ENCODE results near the gene MIEF1.
"Not testable (repeated sequence)": the region's sequence is repeated elsewhere in the genome, so short reads cannot be mapped to it uniquely, and the experiment has no call there.

Gene MIEF1

DNA sequence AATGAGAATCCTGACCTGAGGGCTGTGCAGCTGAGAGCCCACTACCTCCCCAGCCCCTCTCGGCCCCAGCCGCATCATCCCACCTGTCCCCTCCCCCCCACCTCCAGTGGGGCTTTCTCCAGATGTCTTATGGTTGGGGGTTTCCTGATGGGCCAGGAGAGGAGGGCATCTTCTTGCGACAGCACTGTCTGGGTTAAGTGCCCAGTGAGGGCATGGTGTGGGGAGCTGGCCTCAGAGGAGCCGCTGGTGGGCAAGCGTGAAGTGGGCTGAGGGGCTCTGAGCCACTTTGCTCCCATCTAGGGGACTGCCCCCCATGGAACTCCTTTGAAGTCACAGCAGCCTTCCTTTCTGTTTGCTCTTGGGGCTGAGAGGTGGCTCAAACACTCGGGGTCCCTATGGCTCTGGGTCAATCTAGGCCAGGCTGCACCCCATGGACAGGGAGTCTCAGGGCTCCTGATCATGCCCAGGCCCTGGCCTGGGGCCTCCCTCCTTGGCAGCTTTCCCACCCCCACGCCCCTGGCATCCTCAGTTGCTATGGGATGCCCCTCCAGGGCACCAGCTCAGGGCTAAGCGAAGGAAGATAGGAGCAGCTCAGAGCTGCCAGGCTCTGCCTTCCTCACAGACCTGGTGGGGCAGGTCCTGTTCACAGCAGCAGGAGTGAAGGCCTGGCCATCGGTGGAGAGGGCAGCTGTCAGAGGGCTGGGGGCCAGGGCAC lies 11.0 kb upstream of the MIEF1 start:
- DNase-seq: no peak

DNA sequence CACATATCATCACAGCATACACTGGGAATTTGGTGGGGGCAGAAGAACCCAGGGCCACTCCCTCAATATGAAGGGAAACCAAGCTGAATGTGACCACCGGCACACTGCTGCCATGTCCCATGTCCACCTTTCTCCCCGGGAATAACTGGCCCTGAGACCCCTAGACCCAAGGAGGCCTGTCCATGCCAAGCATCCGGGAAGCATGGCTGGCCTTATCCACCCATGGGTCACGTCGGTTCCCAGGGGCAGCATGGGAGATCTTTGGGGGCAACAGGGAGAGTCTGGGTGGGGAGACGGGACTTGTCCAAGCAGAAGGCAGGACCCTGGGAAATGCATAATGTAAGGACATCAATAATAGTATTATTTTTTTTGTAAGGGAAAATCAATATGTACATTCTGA lies 10.4 kb upstream of the MIEF1 start:
- no peak for DNase-seq

DNA sequence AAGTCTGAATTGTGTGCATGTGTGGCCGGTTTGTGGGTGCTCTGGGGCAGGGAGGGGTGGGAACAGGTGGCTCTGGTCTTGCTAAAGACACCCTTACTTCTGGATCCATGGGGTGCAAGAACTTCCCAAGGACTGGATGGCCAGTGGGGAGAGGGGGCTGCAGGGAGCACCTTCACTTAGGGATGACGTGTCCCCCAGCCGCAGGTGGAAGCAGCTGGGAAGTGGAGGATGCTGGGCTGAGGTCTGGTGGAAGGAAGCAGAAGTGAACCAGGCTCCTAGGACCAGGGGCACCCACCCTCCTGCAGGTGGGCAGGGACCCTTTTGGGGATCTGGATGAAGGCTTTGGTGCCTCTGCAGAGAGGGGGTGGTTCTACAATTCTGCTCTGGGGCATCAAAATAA lies 9.9 kb upstream of the MIEF1 start:
- no peak for DNase-seq

DNA sequence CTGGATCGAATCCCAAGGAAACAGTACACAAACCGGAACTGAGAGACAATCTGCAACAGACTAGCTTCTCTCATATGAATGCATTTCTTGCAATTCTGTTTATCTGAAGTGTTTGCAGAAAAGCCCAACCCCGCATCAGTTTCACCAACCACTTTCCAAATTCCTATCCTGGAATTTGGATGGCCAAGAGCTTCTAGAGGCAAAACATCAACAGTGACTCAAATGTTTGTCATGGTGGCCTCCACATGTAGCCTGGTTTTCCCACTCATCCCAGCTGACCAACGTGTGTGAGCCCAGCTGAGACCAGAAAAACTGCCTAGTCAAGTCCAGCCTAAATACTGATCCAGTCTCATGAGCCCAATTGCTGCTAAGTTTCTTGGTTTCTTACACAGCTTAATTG lies 8.3 kb upstream of the MIEF1 start:
- DNase-seq: no peak

DNA sequence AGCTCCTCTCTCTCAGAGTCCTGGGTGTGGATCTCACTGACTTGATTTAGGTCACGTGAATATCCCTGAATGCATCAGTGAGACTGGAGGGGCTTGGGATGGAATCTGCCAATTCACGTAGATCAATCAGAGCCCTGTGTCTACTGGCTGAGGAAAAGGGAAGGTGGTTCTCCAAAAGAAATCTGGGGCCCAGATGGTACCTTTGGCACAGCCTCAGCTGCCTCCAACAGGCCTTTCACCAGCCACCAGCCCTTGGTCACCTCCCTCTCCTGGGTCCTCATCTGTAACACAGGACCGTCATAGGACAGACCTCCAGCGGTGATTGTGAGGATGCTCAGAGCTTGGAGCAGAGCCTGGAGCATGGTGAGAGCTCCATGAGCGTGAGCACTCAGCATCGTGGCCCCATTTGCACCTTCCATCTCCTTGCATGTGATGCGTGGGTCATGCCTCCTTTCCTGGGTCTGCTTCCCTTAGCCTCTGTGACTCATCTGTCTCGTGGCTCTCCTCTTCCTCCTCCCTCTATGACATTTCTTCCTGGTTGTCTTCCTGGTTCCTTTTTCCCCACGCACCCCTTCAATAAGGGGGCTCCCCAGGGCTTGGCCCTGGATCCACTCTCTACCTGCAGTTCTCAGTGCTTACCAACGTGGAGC lies 7.5 kb upstream of the MIEF1 start:
- no peak for DNase-seq

DNA sequence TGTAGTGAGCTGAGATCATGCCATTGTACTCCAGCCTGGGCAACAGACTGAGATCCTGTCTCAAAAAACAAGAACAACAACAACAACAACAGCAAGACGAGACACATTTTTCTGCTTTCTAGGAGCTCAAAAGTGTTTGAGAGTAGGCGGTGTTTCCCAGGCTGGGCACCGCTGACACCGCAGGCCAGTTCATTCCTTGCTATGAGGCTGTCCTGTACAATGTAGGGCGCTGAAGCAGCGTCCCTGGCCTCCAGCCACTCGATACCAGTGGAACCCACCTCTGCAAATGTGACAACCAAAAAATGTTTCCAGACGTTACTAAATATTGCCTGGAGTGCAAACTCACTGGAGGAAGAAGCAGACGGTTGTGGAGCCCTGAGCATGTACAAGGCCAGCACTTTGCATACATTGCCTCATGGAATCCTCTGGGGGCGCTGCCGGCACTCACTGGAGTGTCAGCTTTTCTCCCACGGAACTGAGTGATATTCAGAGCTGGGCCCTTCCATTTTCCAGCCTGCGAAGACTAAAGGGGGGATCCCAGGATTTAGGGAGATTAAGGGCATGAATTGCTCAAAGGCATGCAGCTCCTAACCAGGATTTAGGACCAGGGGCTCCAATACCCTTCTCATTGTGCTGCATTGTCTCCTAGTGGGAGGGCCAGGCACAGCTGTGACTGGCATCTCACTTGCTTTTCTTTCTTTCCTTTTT lies 5.8 kb upstream of the MIEF1 start:
- peak; percentile 33 for DNase-seq

DNA sequence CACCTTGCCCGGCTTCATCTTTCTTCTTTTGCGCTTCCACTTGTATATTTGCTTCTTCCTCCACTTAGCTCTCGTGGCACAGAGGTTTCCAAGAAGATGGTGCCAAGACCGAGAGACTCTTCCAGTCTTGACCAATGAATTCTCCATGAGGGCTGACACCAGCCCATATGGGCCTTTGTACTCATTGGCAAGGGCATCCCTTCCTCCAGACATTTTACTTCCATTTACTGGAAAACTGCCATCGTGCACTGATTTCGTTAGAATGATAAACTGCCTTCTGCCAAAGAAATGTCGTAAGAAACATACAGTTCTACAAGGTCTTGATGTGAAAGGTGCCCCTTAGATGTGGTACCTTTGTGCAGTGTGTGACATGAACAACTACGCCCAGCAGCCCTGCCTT lies 4.7 kb upstream of the MIEF1 start:
- no peak for DNase-seq

DNA sequence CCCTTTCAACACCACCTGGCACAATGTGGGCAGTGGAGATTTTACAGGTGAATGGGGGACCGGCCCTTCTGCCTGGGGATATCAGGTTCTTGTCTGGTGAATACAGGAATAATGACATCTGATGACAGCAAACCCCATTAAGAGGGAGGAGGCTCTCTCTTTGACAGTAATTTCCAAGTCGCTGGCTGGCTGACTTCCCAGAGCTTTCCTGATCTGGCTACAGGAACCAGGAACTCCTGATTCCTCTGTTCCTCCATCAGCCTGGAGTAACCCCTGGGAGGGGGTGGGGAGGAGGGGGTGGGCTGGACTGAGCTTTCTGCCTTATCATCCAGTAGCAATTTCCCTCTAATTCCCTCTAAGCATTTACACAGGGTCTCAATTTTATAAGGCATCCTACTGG lies 3.7 kb upstream of the MIEF1 start:
- DNase-seq: no peak

DNA sequence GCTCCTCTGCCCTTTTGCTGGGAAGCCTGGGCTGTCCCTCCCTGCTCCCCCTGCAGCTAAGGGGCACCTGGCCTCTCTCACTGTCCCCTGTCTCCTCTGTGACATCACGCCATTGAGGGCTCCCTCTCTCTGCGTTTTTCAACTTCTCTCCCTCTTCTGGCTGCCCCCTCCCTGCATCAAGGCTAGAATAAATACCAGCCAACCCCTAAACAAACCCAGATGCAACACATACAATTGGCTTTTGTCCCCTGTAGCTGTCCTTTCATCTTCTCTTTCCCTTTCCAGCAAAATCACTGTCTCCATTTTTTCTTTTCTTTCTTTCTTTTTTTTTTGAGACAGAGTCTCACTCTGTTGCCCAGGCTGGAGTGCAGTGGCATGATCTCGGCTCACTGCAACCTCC lies 3.3 kb upstream of the MIEF1 start:
- no peak for DNase-seq

DNA sequence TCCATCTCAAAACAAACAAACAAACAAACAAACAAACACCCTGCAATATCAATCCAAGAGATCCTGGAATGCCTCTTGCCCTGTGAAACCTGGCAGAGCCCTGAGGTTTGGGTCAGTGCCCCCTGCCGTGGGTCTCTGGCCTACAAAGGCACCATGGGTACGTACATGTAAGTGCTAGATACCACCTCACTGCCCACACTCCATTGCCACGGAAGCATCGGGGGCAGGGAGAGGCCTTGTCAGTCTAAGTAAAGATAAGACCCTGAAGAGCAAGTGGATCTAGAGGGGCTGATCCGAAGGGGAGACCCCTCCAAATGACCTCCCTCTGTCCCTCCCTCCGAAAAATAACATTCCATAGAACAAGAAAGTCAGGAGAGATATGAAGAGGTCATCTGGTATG lies 2.0 kb upstream of the MIEF1 start:
- DNase-seq: no peak

DNA sequence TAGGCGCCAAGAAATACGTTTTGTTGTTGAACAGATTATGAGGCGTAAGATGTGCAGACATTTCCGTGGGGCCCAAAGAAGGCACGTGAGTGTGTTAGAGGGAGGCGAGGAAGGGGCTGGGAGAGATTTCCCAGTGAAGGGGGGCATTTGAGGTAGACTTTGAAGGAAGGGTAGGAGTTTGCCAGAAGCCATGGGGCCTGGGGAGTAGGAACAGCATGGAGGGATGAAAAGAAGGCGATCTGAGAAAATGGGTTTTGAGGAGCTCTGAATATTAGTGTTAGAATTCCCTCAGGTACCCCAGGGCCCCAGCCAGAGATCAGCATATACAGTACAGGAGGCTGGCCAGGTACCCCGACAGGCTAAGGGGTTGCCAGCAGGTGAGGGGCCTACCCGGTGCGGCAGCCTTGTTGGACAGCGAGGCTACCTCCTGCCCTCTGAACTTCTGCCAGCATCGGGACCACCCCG lies 414 bp upstream of the MIEF1 start:
- DNase-seq: no peak

DNA sequence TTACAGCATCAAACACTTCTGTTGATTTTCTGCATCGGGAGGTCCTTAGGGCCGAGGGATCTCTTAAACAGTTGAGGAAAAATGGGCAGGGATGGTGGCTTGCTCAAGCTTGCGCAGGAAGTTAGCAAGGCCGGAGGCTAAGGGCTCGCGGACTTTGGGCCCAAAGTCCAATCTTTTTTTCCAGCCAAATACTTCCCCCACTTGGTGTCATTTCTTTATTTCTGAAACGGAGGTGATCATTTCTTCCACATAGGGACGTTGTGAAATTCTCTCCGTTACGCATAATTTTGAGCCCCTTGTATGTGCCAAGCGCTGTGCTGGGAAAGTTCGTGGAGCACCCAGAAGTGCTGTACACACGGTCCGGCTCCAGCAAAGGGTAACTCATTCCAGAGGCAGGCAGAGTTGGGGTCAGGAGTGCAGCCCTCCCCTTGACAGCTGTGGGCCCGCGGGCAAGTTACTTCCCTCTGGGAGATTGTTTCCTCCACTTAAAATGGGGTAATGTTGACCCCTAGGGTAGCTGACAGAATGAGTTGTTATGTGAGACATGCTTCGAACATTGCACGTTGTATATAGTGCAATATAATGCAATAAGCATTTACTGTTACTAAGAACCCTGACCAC lies 809 bp downstream of the MIEF1 start:
- no peak for DNase-seq

DNA sequence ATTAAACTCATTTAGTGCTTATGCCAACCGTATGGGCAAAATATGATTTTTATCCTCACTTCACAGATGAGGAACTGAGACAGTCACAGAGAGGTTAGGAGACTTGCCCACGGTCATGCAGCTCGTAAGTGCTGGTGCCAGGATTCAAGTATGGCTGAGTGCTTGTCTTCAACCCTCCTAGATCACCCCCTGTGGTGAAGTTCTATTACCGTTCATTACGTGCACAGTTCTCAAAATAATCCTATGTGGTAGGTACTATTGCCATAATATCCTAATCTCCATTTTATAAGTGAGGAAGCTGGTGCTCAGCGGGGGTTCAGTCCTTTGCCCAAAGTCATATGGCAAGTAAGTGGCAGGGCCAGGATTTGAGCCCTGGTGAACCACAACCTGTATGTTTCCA lies 1.5 kb downstream of the MIEF1 start:
- DNase-seq: no peak

DNA sequence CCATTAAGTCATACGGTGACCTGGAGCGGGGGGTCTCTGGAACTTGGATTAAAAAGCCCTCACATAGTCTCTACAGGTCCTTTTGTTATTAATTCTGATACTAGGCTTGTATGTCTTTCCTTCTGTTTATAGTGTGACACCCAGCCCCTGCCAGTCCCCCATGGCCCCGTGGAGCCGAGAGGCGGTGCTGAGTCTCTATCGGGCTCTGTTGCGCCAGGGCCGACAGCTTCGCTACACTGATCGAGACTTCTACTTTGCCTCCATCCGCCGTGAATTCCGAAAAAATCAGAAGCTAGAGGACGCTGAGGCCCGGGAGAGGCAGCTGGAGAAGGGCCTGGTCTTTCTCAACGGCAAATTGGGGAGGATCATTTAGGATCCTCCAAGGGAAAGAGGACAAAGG lies 2.0 kb downstream of the MIEF1 start:
- no peak for DNase-seq

DNA sequence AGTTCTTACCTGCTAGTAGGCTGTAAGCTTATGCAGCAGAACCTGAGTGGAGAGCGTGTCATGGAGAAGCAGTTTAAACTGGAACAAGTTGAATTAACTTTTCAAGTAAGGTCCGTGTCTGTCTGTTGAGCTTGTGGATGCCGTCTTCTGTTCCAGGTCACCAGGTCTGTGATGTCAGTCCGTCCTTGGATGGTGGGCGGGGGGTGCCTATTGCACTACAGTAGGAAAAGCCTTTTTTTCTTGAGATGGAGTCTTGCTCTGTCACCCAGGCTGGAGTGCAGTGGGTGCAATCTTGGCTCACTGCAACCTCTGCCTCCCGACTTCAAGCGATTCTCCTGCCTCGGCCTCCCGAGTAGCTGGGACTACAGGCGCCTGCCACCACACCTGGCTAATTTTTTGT lies 4.9 kb downstream of the MIEF1 start:
- DNase-seq: not testable (repeated sequence)

DNA sequence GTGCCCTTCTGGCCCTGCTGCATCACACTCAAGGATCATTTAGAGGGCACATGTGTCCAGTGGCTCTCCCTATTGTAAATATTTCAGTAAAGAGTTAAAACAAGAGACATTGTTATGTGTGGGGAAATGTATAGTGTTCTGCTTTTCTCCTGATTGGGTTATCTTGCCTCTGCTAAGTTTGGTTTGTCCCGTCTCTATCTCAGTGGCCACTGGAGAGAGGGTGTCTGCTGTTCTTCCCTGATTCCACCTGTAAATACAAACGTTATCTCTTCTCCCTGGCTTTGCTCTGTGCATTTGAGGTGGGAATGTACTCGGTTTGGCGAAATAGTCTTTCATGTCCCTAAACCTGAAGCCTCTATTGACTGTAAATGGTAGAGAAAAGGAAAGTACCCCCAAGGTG lies 6.3 kb downstream of the MIEF1 start:
- DNase-seq: no peak

DNA sequence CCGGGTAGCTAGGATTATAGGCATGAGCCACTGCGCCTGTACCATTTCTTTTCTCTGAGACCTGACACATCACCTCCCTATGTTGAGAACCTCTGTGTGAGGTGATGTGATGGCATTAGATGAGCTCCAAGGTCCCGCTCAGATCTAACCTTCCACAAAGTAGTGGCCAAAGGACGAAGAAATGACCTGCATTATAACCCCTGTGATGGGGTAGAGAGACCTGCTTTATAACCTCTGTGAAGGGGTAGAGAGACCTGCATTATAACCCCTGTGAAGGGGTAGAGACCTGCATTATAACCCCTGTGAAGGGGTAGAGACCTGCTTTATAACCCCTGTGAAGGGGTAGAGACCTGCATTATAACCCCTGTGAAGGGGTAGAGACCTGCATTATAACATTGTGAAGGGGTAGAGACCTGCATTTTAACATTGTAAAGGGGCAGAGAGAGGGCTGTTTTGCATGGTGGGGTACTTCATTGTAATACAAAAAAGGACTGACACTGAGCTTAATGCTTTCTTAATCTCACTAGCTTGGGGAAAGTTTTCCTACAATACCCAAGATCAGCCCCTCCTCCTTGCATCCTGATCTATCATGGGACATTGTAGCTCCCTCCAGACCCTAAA lies 8.5 kb downstream of the MIEF1 start:
- no peak for DNase-seq

DNA sequence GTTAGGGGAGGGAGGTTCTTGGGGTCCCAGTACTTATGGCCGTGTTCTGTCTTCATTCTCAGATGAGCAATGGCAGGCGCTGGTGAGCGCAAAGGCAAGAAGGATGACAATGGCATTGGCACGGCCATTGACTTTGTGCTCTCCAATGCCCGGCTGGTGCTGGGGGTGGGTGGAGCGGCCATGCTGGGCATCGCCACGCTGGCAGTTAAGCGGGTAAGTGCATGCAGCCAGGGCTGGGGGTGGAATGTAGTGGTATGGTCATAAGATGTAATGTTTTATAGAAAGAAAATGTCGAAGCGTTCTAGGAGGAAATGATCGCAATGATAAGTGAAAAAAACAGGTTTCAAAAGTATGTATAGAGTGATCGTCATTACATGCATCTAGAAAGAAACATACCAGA lies 9.1 kb downstream of the MIEF1 start:
- DNase-seq: no peak

DNA sequence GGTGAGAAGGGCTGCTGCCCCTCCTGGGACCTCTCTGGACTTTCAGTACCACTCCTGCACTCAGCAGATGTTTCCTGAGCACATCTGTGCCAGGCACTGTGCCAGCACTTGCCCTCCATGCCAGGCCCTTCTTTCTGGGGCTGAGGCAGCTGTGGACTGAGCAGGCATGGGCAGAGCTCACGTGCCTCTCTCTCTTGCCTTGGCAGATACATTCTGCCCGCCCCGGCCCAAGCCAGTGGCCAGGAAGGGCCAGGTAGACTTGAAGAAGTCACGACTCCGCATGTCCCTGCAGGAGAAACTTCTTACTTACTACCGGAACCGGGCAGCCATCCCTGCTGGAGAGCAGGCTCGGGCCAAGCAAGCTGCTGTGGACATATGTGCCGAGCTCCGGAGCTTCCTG lies 9.9 kb downstream of the MIEF1 start:
- DNase-seq: no peak

DNA sequence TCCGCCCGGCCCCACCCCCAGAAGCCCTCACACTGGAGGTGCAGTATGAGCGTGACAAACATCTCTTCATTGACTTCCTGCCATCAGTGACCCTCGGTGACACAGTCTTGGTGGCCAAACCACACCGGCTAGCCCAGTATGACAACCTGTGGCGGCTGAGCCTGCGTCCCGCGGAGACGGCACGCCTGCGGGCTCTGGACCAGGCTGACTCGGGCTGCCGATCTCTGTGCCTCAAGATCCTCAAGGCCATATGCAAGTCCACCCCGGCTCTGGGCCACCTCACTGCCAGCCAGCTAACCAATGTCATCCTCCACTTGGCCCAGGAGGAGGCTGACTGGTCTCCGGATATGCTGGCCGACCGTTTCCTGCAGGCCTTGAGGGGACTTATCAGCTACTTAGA lies 11.7 kb downstream of the MIEF1 start:
- no peak for DNase-seq

DNA sequence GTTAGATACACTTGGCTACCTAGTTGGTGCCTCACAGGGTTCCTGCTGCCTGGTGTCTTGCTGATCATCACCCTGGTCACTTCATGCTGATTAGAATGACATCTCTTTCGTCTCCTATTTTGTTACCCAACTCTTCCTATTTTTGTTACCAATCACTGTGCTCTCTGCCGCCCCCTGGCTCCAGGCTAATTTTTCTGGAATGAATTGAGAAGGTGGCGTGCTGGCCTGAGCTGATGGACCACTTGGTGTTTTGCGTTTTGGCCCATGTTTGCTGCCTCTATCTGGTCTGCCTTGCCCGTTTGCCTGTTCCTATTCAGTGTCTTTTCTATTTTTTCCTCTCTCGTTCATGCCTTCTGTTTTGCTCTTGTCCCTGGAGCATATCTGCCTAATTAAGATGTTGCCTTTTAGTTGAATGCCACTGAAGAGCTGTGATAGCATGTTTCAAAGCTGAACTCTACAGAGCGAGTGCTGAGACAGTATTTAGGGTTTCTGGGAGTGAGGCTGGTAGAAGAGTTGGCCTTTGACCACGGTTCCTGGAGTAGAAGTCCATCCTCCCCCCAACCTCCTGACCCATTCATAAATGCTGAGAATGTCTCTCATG lies 12.4 kb downstream of the MIEF1 start:
- no peak for DNase-seq

DNA sequence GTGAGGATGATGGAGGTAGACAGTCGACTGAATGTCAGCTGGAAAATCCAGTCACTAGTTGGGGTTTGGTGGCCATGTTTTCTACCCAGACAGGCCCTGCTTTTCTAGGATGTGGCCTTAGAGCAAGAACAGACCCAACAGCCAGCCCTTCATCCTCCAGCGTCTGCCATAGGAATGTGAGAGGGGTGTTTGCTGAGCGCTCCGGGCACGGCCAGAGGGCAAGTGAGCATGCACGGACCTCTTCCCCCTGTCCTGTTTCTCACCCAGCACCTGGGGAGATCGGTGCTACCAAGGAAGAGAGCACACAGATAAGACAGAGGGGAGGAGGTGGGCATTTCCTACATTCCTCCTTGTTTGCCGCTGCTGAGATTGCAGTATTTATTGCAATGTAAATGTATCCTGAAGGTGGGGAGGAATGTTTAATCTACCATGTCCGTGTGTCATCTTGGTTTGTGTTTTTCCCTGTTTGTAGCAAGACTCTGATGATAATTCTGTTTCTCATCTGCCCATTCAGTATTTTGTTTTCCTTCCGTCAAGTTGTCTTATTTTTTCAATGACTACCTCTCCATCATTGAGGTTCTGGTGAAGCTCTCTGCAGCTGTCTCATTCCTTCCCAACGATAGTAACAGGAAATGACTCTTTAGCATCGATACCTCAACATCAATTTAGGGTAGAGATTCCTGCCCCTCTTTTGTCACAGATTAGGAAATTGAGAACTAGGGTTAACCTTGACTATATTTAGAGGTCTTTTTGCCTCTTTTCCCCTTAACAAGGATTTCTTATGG lies 13.4 kb downstream of the MIEF1 start:
- no peak for DNase-seq
